ENCODE data around the gene URB2.

DNA sequence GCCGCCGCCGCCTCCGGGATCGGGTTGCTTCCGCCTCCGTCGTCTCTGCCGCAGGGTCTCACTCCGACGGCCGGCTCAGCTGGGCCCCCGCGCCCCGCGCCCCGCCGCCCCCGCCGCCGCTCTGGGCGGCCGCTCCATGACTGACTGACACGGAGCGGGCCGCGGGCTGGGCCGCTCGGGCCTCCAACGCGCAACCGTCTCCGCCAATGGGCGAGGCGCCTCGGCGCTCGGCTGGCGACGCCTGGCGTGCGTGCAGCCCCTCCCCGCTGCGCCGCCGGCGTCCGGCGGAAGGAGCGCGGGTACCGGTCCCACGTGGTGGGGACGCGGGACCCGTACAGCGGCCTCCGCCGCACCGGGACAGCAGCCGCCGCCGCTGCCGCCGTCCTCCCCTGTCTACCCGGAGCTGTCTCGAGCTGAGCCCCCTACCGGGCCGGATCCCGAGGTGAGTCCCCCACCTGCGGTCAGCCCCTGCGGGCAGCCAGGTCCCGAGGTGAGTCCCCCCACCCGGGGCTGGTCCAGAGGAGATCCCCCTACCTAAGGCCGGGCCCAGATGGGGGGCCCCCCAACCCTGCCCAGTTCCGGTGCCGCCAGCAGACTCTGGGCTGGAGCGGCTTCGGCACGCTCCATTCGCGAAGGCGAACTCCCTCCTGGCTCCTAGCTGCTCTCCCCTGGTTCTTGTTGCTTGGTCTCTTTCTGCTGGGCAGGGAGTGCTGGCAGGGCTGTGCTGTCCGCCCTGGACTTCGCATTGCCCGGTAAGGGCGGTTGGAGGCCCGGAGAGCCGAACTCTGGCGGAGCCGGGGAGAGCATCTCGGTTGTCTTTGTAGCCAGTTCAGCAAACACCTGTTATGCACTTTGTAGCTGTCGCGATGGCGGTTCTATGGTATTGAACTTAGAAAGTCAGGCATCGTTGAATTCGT, at the start of gene URB2, which contains the start of gene TAF5L:
- TF ChIP-seq POLR2A (IDR thresholded peaks at IDR 0.05) (peak in 1 of 3 donors; percentile 0), POLR2AphosphoS5 (IDR thresholded peaks at IDR 0.05) (peak; percentile 76 to 82 (median 82))
- TF ChIP-seq, protein P1, sequence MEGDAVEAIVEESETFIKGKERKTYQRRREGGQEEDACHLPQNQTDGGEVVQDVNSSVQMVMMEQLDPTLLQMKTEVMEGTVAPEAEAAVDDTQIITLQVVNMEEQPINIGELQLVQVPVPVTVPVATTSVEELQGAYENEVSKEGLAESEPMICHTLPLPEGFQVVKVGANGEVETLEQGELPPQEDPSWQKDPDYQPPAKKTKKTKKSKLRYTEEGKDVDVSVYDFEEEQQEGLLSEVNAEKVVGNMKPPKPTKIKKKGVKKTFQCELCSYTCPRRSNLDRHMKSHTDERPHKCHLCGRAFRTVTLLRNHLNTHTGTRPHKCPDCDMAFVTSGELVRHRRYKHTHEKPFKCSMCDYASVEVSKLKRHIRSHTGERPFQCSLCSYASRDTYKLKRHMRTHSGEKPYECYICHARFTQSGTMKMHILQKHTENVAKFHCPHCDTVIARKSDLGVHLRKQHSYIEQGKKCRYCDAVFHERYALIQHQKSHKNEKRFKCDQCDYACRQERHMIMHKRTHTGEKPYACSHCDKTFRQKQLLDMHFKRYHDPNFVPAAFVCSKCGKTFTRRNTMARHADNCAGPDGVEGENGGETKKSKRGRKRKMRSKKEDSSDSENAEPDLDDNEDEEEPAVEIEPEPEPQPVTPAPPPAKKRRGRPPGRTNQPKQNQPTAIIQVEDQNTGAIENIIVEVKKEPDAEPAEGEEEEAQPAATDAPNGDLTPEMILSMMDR (IDR thresholded peaks at IDR 0.05 in 8 of 11, conservative IDR thresholded peaks at IDR 0.05 in 3 of 11), result peak in 2 of 11 experiments; percentile 23 to 41
